AG10803 (cell line): ENCODE data around the gene DOCK9.

Experiments
- DNase-seq: peaks from one replicate; pipeline ENCODE4 v3.0.0; 2010; ENCODE audit warnings: low read depth
- H3K4me3 ChIP-seq: 2 replicates; pipeline ENCODE4 v1.5.1; 2011; ENCODE audit warnings: mild to moderate bottlenecking, low read length, control low read depth
- CTCF ChIP-seq: conservative IDR thresholded peaks from 2 replicates; pipeline ENCODE4 v1.5.1; 2011; ENCODE audit warnings: mild to moderate bottlenecking, low read length, control low read depth, inconsistent platforms

DOCK9 gene

DNA sequence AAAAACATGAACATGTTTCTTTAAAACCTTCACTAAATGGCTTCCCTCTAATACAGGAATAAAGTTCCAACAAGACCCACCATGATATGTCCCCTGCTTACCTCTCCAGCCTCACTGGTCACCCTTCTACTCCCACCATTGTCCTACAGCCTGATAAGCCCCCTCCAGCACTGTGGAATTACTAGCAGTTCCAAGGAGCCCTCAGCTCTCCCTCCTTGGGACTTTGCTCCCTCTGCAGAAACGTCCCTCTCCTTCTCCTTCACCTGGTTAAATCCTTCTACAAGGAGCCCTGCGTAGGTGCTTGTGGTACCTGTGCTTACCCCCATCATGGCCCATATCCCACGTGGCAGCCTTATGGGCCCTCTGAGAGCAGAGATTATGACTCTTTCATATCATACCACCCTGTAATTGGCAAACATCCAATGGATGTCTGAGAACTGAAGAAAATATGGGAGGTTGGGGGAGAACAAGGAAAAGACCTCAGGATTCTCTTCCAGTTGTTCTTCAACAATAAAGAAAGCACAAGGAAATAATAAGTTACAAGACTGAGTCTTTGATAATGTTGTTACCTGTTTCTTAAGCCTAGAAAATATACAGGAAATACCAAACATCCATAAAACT is 26.1 kb upstream of the DOCK9 start:
- no peak for DNase-seq
- no peak for TF ChIP-seq CTCF
- H3K4me3 ChIP-seq, result no peak overlapping the region

DNA sequence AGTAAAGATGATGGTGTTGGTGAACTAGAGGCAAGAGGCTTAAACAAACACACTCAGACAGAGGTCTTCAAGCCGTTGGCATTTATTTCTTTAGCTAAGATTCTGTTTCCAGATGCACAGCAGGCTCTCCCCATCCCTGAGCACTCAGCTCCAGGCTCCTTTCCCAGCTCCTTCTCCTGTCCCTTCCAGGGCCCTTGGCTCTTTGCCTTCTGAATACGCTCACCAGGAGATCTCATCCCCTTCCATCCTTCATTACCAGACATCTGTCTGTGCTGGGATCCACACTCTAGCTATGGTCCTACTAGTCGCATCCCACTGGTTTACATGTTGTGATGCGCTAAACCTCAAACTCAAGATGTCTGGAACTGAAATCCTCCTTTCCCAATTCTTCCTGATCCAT is 25.3 kb upstream of the DOCK9 start:
- no peak for DNase-seq
- no peak overlapping the region for H3K4me3 ChIP-seq
- no peak for TF ChIP-seq CTCF

GRCh38 chr13:99002172-99002710 is 24.4 kb upstream of the DOCK9 start:
- TF ChIP-seq CTCF, result no peak
- DNase-seq, result no peak
- no peak overlapping the region for H3K4me3 ChIP-seq

GRCh38 chr13:99000137-99000536 is 22.3 kb upstream of the DOCK9 start:
- DNase-seq, result no peak
- no peak overlapping the region for H3K4me3 ChIP-seq
- no peak for TF ChIP-seq CTCF

GRCh38 chr13:98999639-98999952 is 21.7 kb upstream of the DOCK9 start:
- DNase-seq, result no peak
- no peak for TF ChIP-seq CTCF
- no peak overlapping the region for H3K4me3 ChIP-seq

DNA sequence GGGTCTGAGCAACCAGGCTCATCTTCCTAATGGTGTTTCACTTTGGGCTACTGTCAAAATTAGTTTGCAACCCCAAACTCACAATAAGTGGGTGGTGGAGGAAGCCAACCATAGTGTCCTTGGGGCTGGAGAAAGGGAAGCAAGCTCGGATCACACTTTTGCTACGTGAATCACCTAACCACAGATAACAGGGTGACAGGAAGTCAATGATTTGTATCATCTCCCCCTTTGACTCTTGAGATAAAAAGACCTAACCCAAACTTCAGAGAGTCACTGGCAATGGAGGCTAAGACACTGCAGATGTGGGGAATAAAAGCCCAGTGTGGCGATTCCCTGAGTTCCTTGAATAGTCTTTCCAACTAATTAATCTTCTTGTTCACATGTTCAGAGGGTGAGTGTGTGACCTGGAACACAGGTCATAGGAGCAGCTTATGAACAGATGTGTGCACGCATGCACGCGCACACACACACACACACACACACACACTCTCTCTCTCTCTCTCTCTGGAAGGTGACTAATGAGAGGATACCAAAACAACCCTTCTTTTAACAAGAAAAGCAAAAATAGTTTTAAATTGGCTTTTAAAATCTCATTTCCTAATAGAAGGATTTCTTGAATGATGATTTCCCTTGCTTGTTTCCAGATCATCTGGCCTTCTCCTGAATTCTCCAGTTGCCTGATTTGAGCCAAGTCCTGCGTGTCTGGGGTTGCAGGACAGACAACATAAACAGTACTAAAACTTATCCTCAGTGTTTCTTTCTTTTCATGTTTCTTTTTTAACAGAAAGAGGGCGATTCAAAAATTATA is 21.2 kb upstream of the DOCK9 start:
- TF ChIP-seq CTCF, result no peak
- H3K4me3 ChIP-seq, result no peak overlapping the region
- DNase-seq, result peak; percentile 93
